ENCODE measurements around the gene ABAT. TPM values are rescaled to one million over a fixed set of nuclear protein-coding genes. Genes with fewer than 3 reads are reported as not detected.
"Not testable (repeated sequence)": the region's sequence is repeated elsewhere in the genome, so short reads cannot be mapped to it uniquely, and the experiment has no call there.

Gene ABAT
- polyA plus RNA-seq, 1 donor: 17.1 TPM

DNA sequence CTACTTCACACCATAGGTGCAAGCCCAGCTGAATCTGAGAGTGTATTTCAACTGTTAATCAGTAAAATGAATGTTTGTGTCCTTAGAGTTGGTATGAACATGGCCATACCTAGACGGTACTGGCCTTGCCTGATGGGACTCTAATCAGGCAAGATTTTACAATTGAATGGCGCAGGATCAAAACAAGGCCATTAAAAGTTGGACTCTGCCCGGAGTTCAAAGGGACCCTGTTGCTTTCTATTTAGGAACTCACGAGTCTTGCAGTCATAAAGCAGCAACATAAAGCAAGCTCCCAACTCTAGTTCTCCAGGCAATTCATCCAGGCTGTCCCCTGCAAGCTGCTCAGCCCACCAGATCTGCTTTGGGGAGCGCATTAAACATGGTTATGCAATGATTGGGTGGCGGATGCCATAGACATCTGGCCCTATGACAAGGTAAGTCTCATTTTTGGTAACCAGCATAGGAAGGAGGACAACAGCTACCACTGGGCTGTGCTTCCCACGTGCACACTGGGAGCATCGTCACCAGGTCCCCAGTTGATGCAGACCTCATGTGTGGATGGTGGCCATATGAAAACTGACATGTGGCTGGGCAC, 114.3 kb downstream of the ABAT start:
- no peak for DNase-seq

DNA sequence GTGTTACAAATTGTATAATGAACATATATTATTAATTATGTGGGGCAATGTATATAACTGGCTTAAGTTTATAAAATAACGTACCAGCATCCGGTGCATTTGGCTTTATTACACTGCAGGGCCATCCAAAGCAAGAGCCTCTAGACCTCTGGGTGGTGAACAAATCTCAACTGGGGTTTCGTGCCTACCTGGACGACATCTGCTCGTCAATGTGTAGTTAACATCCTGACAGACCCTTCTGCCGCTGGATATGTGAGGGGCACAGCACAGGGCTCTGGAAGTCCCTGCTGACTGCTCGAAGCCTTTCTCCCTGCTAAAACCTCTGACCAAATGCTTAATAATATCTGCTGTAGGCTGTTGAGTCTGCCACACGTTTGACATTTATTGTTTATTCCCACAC, 120.7 kb downstream of the ABAT start:
- no peak for DNase-seq

DNA sequence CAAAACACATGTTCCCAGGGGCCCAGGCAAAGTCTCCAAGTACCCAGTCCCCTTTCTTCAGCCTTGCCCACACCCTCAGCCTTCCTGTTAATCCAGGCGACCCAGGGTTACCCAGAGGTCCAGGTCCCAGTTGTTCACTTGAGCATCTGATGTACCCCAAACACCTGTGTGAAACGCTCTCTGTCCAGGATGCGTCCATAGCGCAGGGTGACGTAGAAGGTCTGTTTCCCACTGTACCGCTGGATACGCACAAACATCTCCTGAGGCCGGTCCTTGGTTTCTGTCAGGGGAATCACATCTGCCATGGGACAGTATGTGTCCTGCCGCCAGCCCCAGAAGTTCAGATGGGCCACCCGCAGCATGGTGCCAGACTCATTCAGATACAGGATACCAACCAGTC, 121.4 kb downstream of the ABAT start:
- no peak for DNase-seq

GRCh38 chr16:8796469-8797363, 122.3 kb downstream of the ABAT start:
- no peak for DNase-seq

DNA sequence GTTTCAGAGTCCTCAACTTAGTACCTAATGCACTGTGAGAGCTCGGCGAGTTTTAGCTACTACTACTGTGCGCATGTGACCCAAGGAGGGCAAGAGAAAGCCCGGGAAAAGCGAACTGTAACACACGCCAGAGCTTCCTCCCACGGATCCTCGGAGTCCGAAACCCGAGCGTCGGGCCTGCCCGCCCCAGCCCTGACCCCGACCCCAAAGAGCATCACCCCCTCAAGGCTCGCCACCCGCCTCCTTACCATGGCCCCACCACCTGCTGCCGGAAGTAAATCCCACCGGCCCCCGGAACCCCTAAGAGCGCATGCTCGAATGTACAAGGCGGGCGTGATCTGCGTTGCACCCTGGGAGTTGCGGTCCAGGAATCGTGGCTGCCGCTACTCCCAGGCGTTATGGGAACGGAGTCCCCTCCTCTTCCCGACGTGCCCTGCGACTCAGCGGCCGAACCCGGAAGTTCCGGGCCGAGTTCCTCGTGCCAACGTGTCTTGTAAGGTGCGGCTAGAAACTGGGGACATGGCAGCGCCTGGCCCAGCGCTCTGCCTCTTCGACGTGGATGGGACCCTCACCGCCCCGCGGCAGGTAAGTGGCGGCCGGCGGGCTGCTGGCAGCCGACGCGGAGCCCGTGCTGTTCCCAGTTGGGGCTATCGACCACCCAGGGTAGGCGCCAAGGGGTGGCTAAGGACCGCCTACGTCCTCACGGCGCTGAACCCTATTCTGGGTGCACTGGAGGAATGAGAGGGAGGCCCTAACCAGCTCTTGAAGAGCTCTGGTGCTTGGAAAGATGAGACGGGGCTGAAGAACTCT, 123.2 kb downstream of the ABAT start, which contains the start of the genes PMM2 and TMEM186:
Gene PMM2 (plus strand): TSS at position 476 of the 810 bp plus-strand sequence. CDS start 44 bp downstream, at position 520.
Gene TMEM186 (minus strand): TSS at position 276 of the 810 bp plus-strand sequence. CDS start 25 bp downstream, at position 251.
- DNase-seq: peak; percentile 96

- no peak for DNase-seq
Measured at GRCh38 chr16:8798174-8798527, 123.7 kb downstream of the ABAT start.

DNA sequence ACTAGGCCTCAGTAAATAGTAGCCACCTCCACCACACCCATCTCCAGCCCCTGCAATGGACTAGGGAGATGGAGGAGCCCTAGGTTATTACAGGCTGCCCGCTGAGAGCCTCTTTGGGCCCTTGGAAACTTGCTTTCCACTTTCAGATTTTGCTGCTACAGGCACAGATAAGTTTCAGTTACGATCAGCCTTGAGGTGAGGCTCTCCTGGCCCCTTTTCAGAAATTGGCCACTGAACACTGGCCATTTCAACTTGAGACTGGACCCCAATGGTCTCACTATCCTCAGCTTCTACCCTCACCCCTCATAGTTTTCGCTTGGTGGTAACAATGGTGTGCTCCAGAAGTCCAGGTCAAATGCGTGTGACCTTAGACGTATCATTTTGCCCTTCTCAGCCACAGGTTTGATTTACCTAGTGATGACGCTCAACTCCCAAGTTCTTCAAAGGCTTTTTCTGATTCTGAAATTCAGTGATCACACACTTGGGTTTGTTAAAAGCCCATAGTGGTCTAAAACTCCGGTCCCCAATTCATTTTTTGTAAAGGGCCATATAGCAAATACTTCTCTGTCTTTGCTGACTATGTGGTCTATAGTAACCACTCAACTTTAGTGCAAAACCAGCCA, 124.2 kb downstream of the ABAT start:
- DNase-seq: no peak

GRCh38 chr16:8801701-8802100, 127.3 kb downstream of the ABAT start:
- DNase-seq: no peak

DNA sequence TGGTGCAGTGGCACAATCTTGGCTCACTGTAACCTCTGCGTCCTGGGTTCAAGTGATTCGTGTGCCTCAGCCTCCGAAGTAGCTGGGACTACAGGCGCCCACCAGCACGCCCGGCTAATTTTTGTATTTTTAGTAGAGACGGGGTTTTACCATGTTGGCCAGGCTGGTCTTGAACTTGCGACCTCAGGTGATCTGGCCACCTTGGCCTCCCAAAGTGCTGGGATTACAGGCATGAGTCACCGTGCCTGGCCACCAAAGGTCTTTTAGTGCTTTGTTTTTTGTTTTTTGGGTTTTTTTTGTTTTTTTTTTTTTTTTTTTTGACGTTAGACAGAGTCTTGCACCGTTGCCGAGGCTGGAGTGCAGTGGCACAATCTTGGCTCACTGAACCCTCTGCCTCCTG, 129.3 kb downstream of the ABAT start:
- not testable (repeated sequence) for DNase-seq

DNA sequence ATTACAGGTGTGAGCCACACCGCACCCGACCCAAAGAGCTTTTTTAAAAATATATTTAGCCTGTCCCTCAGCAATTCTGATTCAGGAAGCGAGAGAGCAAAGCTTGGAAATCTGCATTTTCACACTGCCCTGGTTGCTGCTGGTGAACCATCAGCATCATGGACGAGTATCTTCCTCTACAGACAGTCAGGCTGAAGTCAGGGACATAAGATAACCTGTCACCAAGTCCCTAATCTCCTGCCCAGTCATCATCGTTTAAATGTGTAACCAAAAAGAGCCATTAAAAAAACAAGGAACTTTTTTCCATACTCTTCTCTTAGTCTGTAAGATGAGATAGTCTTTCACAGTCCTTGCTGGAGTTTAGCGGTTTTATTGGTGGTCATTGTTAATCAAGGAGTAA, 129.9 kb downstream of the ABAT start:
- DNase-seq: no peak

DNA sequence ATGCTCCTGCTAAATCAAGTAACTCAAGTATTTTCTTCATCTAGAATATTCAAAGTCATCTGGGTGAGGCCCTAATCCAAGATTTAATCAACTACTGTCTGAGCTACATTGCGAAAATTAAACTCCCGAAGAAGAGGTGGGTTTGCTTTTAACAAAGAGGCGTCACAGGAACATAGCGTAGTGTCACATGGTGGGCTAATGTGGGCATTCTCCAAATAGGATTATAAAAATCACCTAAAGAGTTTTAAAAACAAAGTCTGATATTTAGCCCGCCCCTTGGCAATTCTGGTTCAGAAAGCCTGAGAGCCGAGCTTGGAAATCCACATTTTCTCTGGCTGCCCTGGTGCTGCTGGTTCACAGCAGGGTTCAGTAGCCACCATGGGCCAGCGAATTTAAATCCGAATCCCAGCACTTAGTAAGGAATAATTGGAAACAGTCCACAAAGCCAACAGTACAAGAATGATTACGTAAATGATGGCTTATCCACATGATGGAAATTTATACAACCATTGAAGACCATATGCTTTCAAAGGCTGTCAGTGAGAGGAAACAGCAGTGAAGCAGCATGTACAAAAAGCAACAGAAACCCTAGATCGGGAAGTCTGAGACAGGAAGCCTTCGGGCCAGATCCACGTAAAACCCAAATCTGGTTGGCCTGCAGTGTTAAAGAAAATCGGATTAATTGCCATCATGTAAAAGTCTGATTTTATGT, 132.0 kb downstream of the ABAT start:
- no peak for DNase-seq

GRCh38 chr16:8807189-8807588, 132.8 kb downstream of the ABAT start:
- no peak for DNase-seq

- DNase-seq: no peak
Measured at GRCh38 chr16:8808009-8808408, 133.6 kb downstream of the ABAT start.

- no peak for DNase-seq
Measured at GRCh38 chr16:8808613-8809353, 134.4 kb downstream of the ABAT start.

DNA sequence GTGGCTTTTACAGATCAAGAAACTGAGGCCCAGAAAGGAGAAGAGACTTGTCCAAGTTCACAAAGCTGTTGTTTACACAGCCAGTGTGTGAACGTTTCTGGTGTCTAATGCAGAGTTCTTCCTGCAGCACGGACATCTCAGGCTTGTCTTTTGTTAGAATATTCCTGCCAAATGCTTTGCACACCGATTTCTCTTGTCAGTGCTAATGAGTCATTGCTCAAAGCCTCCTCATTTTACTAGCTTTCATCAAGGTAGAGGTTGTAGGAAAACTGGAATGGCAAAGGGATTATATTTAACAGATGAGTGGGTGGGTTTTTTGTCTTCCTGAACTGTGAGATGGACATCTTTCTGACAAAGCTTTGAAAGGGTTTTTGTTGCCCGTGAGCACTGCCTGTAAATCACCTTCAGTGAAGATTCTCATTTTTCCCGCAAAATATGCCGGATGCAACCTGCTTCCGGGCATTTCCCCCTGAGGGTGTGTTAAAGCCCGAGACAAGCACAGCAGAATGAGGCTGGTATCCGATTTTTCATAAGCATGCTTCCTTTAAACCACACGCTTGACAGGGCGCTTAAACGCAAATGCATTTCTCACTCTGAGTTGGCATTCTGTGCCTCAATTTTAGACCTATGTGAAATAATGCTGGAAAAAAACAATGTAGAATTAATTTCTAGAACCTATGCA, 137.9 kb downstream of the ABAT start:
- DNase-seq: no peak

GRCh38 chr16:8814095-8814806, 139.8 kb downstream of the ABAT start:
- DNase-seq: no peak

DNA sequence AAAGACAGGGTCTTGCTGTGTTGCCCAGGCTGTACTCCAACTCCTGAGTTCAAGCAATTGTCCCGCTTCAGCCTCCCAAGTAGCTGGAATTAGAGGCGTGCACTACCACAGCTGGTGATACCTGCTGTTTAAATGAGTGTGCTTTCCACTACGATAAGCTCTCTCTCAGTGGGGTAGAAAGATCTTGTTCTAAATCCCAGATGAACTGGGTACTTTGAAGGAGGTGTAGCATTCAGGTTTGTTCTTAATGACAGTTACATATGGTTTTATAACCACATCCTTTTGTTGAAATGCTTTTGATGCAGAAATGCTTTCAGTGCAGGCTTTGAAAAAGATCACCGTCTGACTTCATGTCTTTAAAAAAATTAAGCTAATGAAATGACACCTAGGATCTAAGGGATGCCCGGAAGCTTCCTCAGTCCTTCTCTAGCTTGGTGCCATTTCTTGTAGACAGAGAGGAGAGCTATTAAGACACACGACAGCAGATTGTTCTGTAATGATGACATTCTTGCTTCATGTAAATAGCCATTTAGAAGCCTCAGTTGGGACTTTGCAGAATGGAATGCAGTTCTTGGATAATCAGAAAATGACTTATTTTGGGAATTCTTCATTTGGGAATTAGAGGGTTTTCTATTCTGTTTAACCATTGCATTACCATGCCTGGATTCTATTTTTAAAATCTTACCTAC, 142.7 kb downstream of the ABAT start:
- DNase-seq: no peak

GRCh38 chr16:8818504-8819270, 144.3 kb downstream of the ABAT start:
- no peak for DNase-seq
